MCF 10A (cell line): ENCODE results near the gene GMIP. TPM values are rescaled to one million over a fixed set of nuclear protein-coding genes. Genes with fewer than 3 reads are reported as not detected.

Source experiments
- BruUV-seq: library from RNA; stranded (reverse); fragments of 400-500 nt; replicated peaks from 2 replicates; lab custom pipeline; 2021; lab: Mats Ljungman, UMichigan
- CTCF ChIA-PET: fragments of 300-600 bp; sonication (Branson Sonifier 250); formaldehyde crosslinking; extraction: SDS; loops from one replicate; lab custom pipeline; 2021; ENCODE audit warnings: antibody characterized with exemption, inconsistent platforms; lab: Yijun Ruan, JAX
- POLR2A ChIA-PET: fragments of 300-600, 350-650 bp; sonication (Branson Sonifier 250); formaldehyde crosslinking; extraction: SDS; loops from one replicate; lab custom pipeline; 2020; ENCODE audit warnings: antibody characterized with exemption, inconsistent platforms; lab: Yijun Ruan, JAX
- DNase-seq: peaks from one replicate; pipeline ENCODE4 v3.0.0-alpha.2; 2018; ENCODE audit not compliant: unreplicated experiment
- H3K27ac Mint-ChIP-seq: one replicate; pipeline ENCODE4 v1.8.0; 2022; ENCODE audit warnings: mild to moderate bottlenecking, low read depth, mixed read lengths; ENCODE audit not compliant: unreplicated experiment
- H3K27me3 Mint-ChIP-seq: one replicate; pipeline ENCODE4 v1.8.0; 2022; ENCODE audit warnings: mixed read lengths; ENCODE audit not compliant: insufficient read depth, unreplicated experiment
- H3K36me3 Mint-ChIP-seq: one replicate; pipeline ENCODE4 v1.8.0; 2022; ENCODE audit warnings: mild to moderate bottlenecking, moderate library complexity, mixed read lengths; ENCODE audit not compliant: insufficient read depth, unreplicated experiment
- H3K4me1 Mint-ChIP-seq: one replicate; pipeline ENCODE4 v1.8.0; 2022; ENCODE audit warnings: mixed read lengths; ENCODE audit not compliant: insufficient read depth, unreplicated experiment
- H3K4me3 Mint-ChIP-seq: one replicate; pipeline ENCODE4 v1.8.0; 2022; ENCODE audit warnings: mild to moderate bottlenecking, moderate library complexity, mixed read lengths; ENCODE audit not compliant: unreplicated experiment
- H3K9me3 Mint-ChIP-seq: one replicate; pipeline ENCODE4 v1.8.0; 2022; ENCODE audit warnings: mixed read lengths; ENCODE audit not compliant: unreplicated experiment
- CTCF ChIP-seq: fragments of 200-600 bp; IDR thresholded peaks from one replicate; pipeline ENCODE4 v1.8.0; 2022; ENCODE audit warnings: antibody characterized with exemption, mild to moderate bottlenecking; ENCODE audit not compliant: unreplicated experiment
- intact Hi-C: fragments of 100-400 bp; cut with micrococcal nuclease; formaldehyde crosslinking; loops from 2 replicates; pipeline ENCODE4 v1.14.1; 2022
- total RNA-seq: library from RNA; stranded (reverse); gene quantifications from 2 replicates; pipeline ENCODE4 v1.2.3, GENCODE V29; 2022

Gene GMIP
- total RNA-seq, 1 experiment from 2014 or later = 10.1 TPM

DNA sequence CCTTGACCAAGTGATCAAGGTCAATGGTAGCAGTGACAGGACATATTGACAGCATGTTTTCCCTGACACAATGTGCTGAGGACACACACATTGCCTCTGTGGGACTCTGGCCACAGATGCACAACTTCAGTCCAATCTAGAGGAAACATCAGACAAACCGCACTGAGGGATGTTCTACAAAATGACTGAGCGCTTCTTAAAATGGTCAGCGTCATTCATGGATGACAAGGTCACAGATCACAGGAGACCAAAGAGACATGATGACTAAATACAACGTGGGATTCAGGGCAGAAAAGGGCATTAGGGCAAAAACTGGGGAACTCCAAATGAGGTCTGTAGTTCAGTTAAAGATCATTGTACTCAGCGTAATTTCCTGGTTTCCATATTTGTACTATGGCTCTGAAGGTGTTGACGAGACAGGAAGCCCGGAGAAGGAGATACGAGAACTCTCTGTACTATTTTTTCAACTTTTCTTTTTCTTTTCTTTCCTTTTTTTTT is 45.6 kb downstream of the GMIP start:
- TF ChIP-seq CTCF = no peak
- intact Hi-C loops = no loop called here
- ChIA-PET POLR2A (no interaction called here), CTCF (interaction anchor here (0.6 to 0.9 kb wide), 2 partner anchors 44 to 65 kb away, joined by 3 read pairs; no protein-coding TSS in a partner anchor)
- Mint-ChIP-seq H3K27me3 (no peaks in the 10 kb centered on the region), H3K4me3 (no peak overlapping the region), H3K36me3 (no peaks in the 10 kb centered on the region), H3K4me1 (peaks cover 10% of the 10 kb centered on the region), H3K27ac (no peak overlapping the region), H3K9me3 (no peaks in the 10 kb centered on the region)
- no TSS peak for BruUV-seq
- no peak for DNase-seq

DNA sequence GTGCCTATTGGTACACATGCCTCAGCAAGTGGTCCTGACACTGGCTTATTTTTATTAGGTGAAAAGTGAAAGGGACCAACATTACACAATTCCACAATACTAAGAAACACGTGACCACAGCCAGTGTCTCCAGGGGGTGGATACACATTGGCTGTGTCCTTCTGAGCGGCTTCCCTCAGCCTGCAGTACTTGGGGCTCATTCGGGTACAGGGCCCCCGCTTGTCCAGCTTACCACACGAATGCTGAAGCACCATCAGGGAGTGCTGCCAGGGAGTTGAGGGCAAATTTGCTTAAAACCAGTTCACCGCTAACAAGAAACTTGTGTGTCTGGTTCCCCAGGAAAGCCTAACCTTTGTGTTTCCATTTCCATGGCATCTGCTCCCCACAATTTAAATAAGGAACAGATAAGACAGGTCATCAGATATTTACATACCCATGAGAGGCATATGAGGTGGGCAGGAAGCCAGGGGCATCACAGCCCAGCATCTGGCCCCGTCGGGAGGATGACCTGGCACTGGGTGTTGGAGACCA is 48.2 kb downstream of the GMIP start:
- POLR2A ChIA-PET = interaction anchor here (1.1 kb wide), 1 partner anchor 33 kb away, joined by 3 read pairs; no protein-coding TSS in a partner anchor
- intact Hi-C loops = no loop called here
- TF ChIP-seq CTCF = no peak
- H3K9me3 Mint-ChIP-seq = no peaks in the 10 kb centered on the region
- DNase-seq = peak; percentile 55
- H3K36me3 Mint-ChIP-seq = no peaks in the 10 kb centered on the region
- no peak overlapping the region for H3K4me3 Mint-ChIP-seq
- H3K27me3 Mint-ChIP-seq = no peaks in the 10 kb centered on the region
- peaks cover 10% of the 10 kb centered on the region for H3K4me1 Mint-ChIP-seq
- CTCF ChIA-PET = interaction anchor here (0.6 kb wide), 1 partner anchor 22 kb away, joined by 3 read pairs; no protein-coding TSS in a partner anchor
- no TSS peak for BruUV-seq
- no peak overlapping the region for H3K27ac Mint-ChIP-seq

DNA sequence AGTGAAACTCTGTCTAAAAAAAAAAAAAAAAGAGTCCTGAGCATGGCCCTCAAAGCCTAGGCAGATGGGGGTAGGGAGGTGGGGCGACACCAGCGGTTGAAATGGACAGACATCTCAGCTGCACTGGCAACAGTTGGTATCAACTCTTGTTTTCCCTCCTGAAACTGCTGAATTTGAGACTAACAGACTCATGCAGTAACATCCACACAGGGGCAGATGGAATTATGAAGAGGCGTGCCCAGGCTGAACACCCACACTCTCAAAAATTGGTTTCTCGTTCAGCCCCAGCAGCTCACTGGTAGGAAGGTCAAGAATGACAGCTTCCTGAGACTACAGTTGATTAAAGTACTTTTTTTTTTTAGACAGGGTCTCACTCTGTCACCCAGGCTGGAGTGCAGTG is 49.1 kb downstream of the GMIP start:
- intact Hi-C loops = no loop called here
- Mint-ChIP-seq H3K9me3 (no peaks in the 10 kb centered on the region), H3K36me3 (no peaks in the 10 kb centered on the region), H3K4me3 (no peak overlapping the region), H3K27ac (no peak overlapping the region), H3K27me3 (no peaks in the 10 kb centered on the region), H3K4me1 (peaks cover 14% of the 10 kb centered on the region)
- DNase-seq = no peak
- TF ChIP-seq CTCF = no peak
- ChIA-PET POLR2A (interaction anchor here (1.1 kb wide), 1 partner anchor 34 kb away, joined by 3 read pairs; no protein-coding TSS in a partner anchor), CTCF (interaction anchor here (0.6 to 1.0 kb wide), 3 partner anchors 19 to 78 kb away, joined by 3 to 5 read pairs (median 3); partner anchors contain the start of gene NDUFA13)
- no TSS peak for BruUV-seq

DNA sequence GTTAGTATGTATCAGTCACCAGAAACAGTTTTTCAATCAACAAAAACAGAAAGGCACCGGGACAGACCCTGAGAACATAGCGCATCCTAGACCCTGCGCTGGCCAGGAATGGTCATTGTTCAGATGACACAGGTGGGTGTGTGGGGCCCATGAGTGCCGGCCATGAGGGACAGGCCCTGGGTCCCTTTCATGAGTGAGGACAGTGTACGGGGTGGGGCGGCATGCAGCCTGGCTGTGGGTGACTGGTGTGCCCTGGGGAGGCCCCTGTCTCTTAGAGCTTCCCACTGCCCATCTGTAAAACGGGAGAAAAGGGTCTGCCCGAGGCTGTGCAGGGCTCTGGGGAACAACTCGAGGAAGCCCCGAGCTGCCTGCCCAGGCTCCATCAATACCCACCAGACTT is 50.8 kb downstream of the GMIP start:
- no TSS peak for BruUV-seq
- no peaks in the 10 kb centered on the region for H3K9me3 Mint-ChIP-seq
- ChIA-PET CTCF (interaction anchor here (1.0 to 2.2 kb wide), 3 partner anchors 36 to 61 kb away, joined by 5 to 9 read pairs (median 7); no protein-coding TSS in a partner anchor), POLR2A (interaction anchor here (2.0 to 2.4 kb wide), 2 partner anchors 13 to 35 kb away, joined by 15 to 16 read pairs; partner anchors contain the start of gene LPAR2)
- no peak for DNase-seq
- H3K4me1 Mint-ChIP-seq = peaks cover 14% of the 10 kb centered on the region
- TF ChIP-seq CTCF = no peak
- H3K4me3 Mint-ChIP-seq = no peak overlapping the region
- intact Hi-C loops = no loop called here
- H3K36me3 Mint-ChIP-seq = no peaks in the 10 kb centered on the region
- H3K27ac Mint-ChIP-seq = no peak overlapping the region
- H3K27me3 Mint-ChIP-seq = no peaks in the 10 kb centered on the region
